ENCODE data around the gene ARHGAP28.

DNA sequence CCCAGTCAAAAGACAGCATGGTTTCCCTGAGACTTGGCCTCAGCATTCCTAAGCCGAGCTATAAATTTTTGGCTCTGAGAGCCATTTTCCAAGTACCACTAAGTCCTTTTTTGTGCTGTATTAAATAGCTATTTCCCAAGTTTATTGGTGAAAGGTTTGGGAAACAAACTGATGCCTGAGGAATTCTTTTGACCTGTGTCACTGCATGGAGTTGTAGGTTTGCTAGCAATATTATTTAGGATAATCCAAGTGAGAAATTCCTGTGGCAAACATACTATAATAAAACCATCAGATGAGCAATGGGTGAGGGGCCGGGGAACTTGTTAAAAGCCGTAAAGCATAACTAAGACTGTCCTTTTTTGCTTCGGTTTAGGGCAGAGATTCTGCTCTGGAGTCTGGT, 28.4 kb downstream of the ARHGAP28 start:
- TF ChIP-seq, protein P1, sequence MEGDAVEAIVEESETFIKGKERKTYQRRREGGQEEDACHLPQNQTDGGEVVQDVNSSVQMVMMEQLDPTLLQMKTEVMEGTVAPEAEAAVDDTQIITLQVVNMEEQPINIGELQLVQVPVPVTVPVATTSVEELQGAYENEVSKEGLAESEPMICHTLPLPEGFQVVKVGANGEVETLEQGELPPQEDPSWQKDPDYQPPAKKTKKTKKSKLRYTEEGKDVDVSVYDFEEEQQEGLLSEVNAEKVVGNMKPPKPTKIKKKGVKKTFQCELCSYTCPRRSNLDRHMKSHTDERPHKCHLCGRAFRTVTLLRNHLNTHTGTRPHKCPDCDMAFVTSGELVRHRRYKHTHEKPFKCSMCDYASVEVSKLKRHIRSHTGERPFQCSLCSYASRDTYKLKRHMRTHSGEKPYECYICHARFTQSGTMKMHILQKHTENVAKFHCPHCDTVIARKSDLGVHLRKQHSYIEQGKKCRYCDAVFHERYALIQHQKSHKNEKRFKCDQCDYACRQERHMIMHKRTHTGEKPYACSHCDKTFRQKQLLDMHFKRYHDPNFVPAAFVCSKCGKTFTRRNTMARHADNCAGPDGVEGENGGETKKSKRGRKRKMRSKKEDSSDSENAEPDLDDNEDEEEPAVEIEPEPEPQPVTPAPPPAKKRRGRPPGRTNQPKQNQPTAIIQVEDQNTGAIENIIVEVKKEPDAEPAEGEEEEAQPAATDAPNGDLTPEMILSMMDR (IDR thresholded peaks at IDR 0.05), result no peak
- TF ChIP-seq POLR2A (IDR thresholded peaks at IDR 0.05) (no peak), POLR2AphosphoS5 (IDR thresholded peaks at IDR 0.05) (no peak)

Data from prostate gland (tissue), 2 donors.